Measurements from ENCODE around the gene ZBTB20.
A peak's percentile ranks its signal among the peaks of the same experiment; 100 is the strongest.

ZBTB20 gene

GRCh38 chr3:114466816-114467215 lies 680.3 kb downstream of the ZBTB20 start:
- Histone ChIP-seq H3K27ac (ENCODE audit: insufficient read depth in 1 of 2, low read depth in 1 of 2, low read length in 2 of 2, poor library complexity in 1 of 2, severe bottlenecking in 2 of 2) (no peak overlapping the region), H3K36me3 (ENCODE audit: control insufficient read depth in 4 of 4, insufficient read depth in 4 of 4, low read length in 3 of 4) (no peaks in the 10 kb centered on the region), H3K4me3 (ENCODE audit: control insufficient read depth in 1 of 7, extremely low read depth in 1 of 7, insufficient read depth in 4 of 7, low read depth in 2 of 7, low read length in 6 of 7) (no peak overlapping the region), H3K9me3 (ENCODE audit: control extremely low read depth in 1 of 5, control insufficient read depth in 4 of 5, insufficient read depth in 2 of 5, low read depth in 1 of 5, low read length in 4 of 5) (no peaks in the 10 kb centered on the region), H3K27me3 (replicated peaks in 2 of 5; ENCODE audit: control insufficient read depth in 4 of 5, insufficient read depth in 5 of 5, low read length in 4 of 5) (peaks cover 0 to 2% (median 0%) of the 10 kb centered on the region in 5 experiments), H3K4me1 (ENCODE audit: control extremely low read depth in 1 of 4, control insufficient read depth in 4 of 4, insufficient read depth in 4 of 4, low read length in 3 of 4) (no peaks in the 10 kb centered on the region)
- ChIA-PET POLR2A (no interaction called here), CTCF (no interaction called here)
- WGBS (ENCODE audit: insufficient coverage): 98% methylated on average over 4 of the region's 4 CpGs
- DNase-seq: no peak

- no peaks in the 10 kb centered on the region for H3K4me1 ChIP-seq (ENCODE audit: control extremely low read depth in 1 of 4, control insufficient read depth in 4 of 4, insufficient read depth in 4 of 4, low read length in 3 of 4)
- H3K36me3 ChIP-seq (ENCODE audit: control insufficient read depth in 4 of 4, insufficient read depth in 4 of 4, low read length in 3 of 4): no peaks in the 10 kb centered on the region
- no peak overlapping the region for H3K27ac ChIP-seq (ENCODE audit: insufficient read depth in 1 of 2, low read depth in 1 of 2, low read length in 2 of 2, poor library complexity in 1 of 2, severe bottlenecking in 2 of 2)
- H3K9me3 ChIP-seq (ENCODE audit: control extremely low read depth in 1 of 5, control insufficient read depth in 4 of 5, insufficient read depth in 2 of 5, low read depth in 1 of 5, low read length in 4 of 5): no peaks in the 10 kb centered on the region
- peaks cover 0 to 2% (median 0%) of the 10 kb centered on the region in 5 experiments for H3K27me3 ChIP-seq (replicated peaks in 2 of 5; ENCODE audit: control insufficient read depth in 4 of 5, insufficient read depth in 5 of 5, low read length in 4 of 5)
- CTCF ChIA-PET: no interaction called here
- no peak overlapping the region for H3K4me3 ChIP-seq (ENCODE audit: control insufficient read depth in 1 of 7, extremely low read depth in 1 of 7, insufficient read depth in 4 of 7, low read depth in 2 of 7, low read length in 6 of 7)
- WGBS (ENCODE audit: insufficient coverage): 100% methylated on average over 1 of the region's 2 CpGs
- POLR2A ChIA-PET: no interaction called here
- no peak for DNase-seq
Observed at GRCh38 chr3:114466251-114466650, 680.8 kb downstream of the ZBTB20 start.

GRCh38 chr3:114464548-114464947 lies 682.5 kb downstream of the ZBTB20 start:
- no peak overlapping the region for H3K27ac ChIP-seq (ENCODE audit: insufficient read depth in 1 of 2, low read depth in 1 of 2, low read length in 2 of 2, poor library complexity in 1 of 2, severe bottlenecking in 2 of 2)
- no peaks in the 10 kb centered on the region for H3K9me3 ChIP-seq (ENCODE audit: control extremely low read depth in 1 of 5, control insufficient read depth in 4 of 5, insufficient read depth in 2 of 5, low read depth in 1 of 5, low read length in 4 of 5)
- no peaks in the 10 kb centered on the region for H3K4me1 ChIP-seq (ENCODE audit: control extremely low read depth in 1 of 4, control insufficient read depth in 4 of 4, insufficient read depth in 4 of 4, low read length in 3 of 4)
- DNase-seq: no peak
- peaks cover 0 to 2% (median 0%) of the 10 kb centered on the region in 5 experiments for H3K27me3 ChIP-seq (replicated peaks in 2 of 5; ENCODE audit: control insufficient read depth in 4 of 5, insufficient read depth in 5 of 5, low read length in 4 of 5)
- H3K36me3 ChIP-seq (ENCODE audit: control insufficient read depth in 4 of 4, insufficient read depth in 4 of 4, low read length in 3 of 4): no peaks in the 10 kb centered on the region
- CTCF ChIA-PET: no interaction called here
- H3K4me3 ChIP-seq (ENCODE audit: control insufficient read depth in 1 of 7, extremely low read depth in 1 of 7, insufficient read depth in 4 of 7, low read depth in 2 of 7, low read length in 6 of 7): no peak overlapping the region
- POLR2A ChIA-PET: no interaction called here

GRCh38 chr3:114462750-114463149 lies 684.3 kb downstream of the ZBTB20 start:
- CTCF ChIA-PET: interaction anchor here (1.2 to 2.0 kb wide), 2 partner anchors 12 kb away, joined by 3 to 5 read pairs; no protein-coding TSS in a partner anchor
- WGBS (ENCODE audit: insufficient coverage): 86% methylated on average over 1 of the region's 3 CpGs

GRCh38 chr3:114460459-114460858 lies 686.6 kb downstream of the ZBTB20 start:
- Histone ChIP-seq H3K9me3 (ENCODE audit: control extremely low read depth in 1 of 5, control insufficient read depth in 4 of 5, insufficient read depth in 2 of 5, low read depth in 1 of 5, low read length in 4 of 5) (no peaks in the 10 kb centered on the region), H3K36me3 (ENCODE audit: control insufficient read depth in 4 of 4, insufficient read depth in 4 of 4, low read length in 3 of 4) (no peaks in the 10 kb centered on the region), H3K4me3 (ENCODE audit: control insufficient read depth in 1 of 7, extremely low read depth in 1 of 7, insufficient read depth in 4 of 7, low read depth in 2 of 7, low read length in 6 of 7) (no peak overlapping the region), H3K27ac (ENCODE audit: insufficient read depth in 1 of 2, low read depth in 1 of 2, low read length in 2 of 2, poor library complexity in 1 of 2, severe bottlenecking in 2 of 2) (no peak overlapping the region), H3K4me1 (ENCODE audit: control extremely low read depth in 1 of 4, control insufficient read depth in 4 of 4, insufficient read depth in 4 of 4, low read length in 3 of 4) (peaks cover 0 to under 1% (median 0%) of the 10 kb centered on the region in 4 experiments), H3K27me3 (replicated peaks in 2 of 5; ENCODE audit: control insufficient read depth in 4 of 5, insufficient read depth in 5 of 5, low read length in 4 of 5) (no peaks in the 10 kb centered on the region)
- POLR2A ChIA-PET: no interaction called here
- DNase-seq: no peak
- CTCF ChIA-PET: interaction anchor here (1.0 to 1.4 kb wide), 2 partner anchors 9 to 30 kb away, joined by 3 read pairs; no protein-coding TSS in a partner anchor
- WGBS (ENCODE audit: insufficient coverage): no CpG with 5 or more reads among the region's 1 CpG

More at GRCh38 chr3:114462750-114463149, 684.3 kb downstream of the ZBTB20 start:
- DNase-seq: no peak
- no peak overlapping the region for H3K27ac ChIP-seq (ENCODE audit: insufficient read depth in 1 of 2, low read depth in 1 of 2, low read length in 2 of 2, poor library complexity in 1 of 2, severe bottlenecking in 2 of 2)
- H3K9me3 ChIP-seq (ENCODE audit: control extremely low read depth in 1 of 5, control insufficient read depth in 4 of 5, insufficient read depth in 2 of 5, low read depth in 1 of 5, low read length in 4 of 5): no peaks in the 10 kb centered on the region
- no peak overlapping the region for H3K4me3 ChIP-seq (ENCODE audit: control insufficient read depth in 1 of 7, extremely low read depth in 1 of 7, insufficient read depth in 4 of 7, low read depth in 2 of 7, low read length in 6 of 7)
- H3K27me3 ChIP-seq (replicated peaks in 2 of 5; ENCODE audit: control insufficient read depth in 4 of 5, insufficient read depth in 5 of 5, low read length in 4 of 5): no peaks in the 10 kb centered on the region
- H3K36me3 ChIP-seq (ENCODE audit: control insufficient read depth in 4 of 4, insufficient read depth in 4 of 4, low read length in 3 of 4): no peaks in the 10 kb centered on the region
- H3K4me1 ChIP-seq (ENCODE audit: control extremely low read depth in 1 of 4, control insufficient read depth in 4 of 4, insufficient read depth in 4 of 4, low read length in 3 of 4): no peaks in the 10 kb centered on the region
- POLR2A ChIA-PET: no interaction called here

- WGBS (ENCODE audit: insufficient coverage): 86% methylated on average over 1 of the region's 4 CpGs
- CTCF ChIA-PET: interaction anchor here (1.2 kb wide), 1 partner anchor 37 kb away, joined by 3 read pairs; no protein-coding TSS in a partner anchor
Observed at GRCh38 chr3:114456742-114457141, 690.3 kb downstream of the ZBTB20 start.

GRCh38 chr3:114455432-114455831 lies 691.7 kb downstream of the ZBTB20 start:
- WGBS (ENCODE audit: insufficient coverage): 95% methylated on average over 3 of the region's 7 CpGs
- no peak overlapping the region for H3K27ac ChIP-seq (ENCODE audit: insufficient read depth in 1 of 2, low read depth in 1 of 2, low read length in 2 of 2, poor library complexity in 1 of 2, severe bottlenecking in 2 of 2)
- no peak for DNase-seq
- peak overlapping the region in 2 of 7 experiments; percentile 63 to 68 for H3K4me3 ChIP-seq (ENCODE audit: control insufficient read depth in 1 of 7, extremely low read depth in 1 of 7, insufficient read depth in 4 of 7, low read depth in 2 of 7, low read length in 6 of 7)
- H3K36me3 ChIP-seq (ENCODE audit: control insufficient read depth in 4 of 4, insufficient read depth in 4 of 4, low read length in 3 of 4): no peaks in the 10 kb centered on the region
- H3K4me1 ChIP-seq (ENCODE audit: control extremely low read depth in 1 of 4, control insufficient read depth in 4 of 4, insufficient read depth in 4 of 4, low read length in 3 of 4): peaks cover 7 to 27% (median 10%) of the 10 kb centered on the region in 4 experiments
- H3K9me3 ChIP-seq (ENCODE audit: control extremely low read depth in 1 of 5, control insufficient read depth in 4 of 5, insufficient read depth in 2 of 5, low read depth in 1 of 5, low read length in 4 of 5): no peaks in the 10 kb centered on the region
- ChIA-PET POLR2A (no interaction called here), CTCF (no interaction called here)
- H3K27me3 ChIP-seq (replicated peaks in 2 of 5; ENCODE audit: control insufficient read depth in 4 of 5, insufficient read depth in 5 of 5, low read length in 4 of 5): peaks cover 0 to 4% (median 0%) of the 10 kb centered on the region in 5 experiments

More at GRCh38 chr3:114456742-114457141, 690.3 kb downstream of the ZBTB20 start:
- peaks cover 5 to 19% (median 9%) of the 10 kb centered on the region in 4 experiments for H3K4me1 ChIP-seq (ENCODE audit: control extremely low read depth in 1 of 4, control insufficient read depth in 4 of 4, insufficient read depth in 4 of 4, low read length in 3 of 4)
- no peaks in the 10 kb centered on the region for H3K36me3 ChIP-seq (ENCODE audit: control insufficient read depth in 4 of 4, insufficient read depth in 4 of 4, low read length in 3 of 4)
- no peak overlapping the region for H3K4me3 ChIP-seq (ENCODE audit: control insufficient read depth in 1 of 7, extremely low read depth in 1 of 7, insufficient read depth in 4 of 7, low read depth in 2 of 7, low read length in 6 of 7)
- H3K27ac ChIP-seq (ENCODE audit: insufficient read depth in 1 of 2, low read depth in 1 of 2, low read length in 2 of 2, poor library complexity in 1 of 2, severe bottlenecking in 2 of 2): no peak overlapping the region
- H3K27me3 ChIP-seq (replicated peaks in 2 of 5; ENCODE audit: control insufficient read depth in 4 of 5, insufficient read depth in 5 of 5, low read length in 4 of 5): peaks cover 0 to 4% (median 0%) of the 10 kb centered on the region in 5 experiments
- H3K9me3 ChIP-seq (ENCODE audit: control extremely low read depth in 1 of 5, control insufficient read depth in 4 of 5, insufficient read depth in 2 of 5, low read depth in 1 of 5, low read length in 4 of 5): no peaks in the 10 kb centered on the region
- DNase-seq: no peak
- POLR2A ChIA-PET: no interaction called here

Data from common myeloid progenitor, CD34-positive (primary cell).